Measurements from ENCODE around the gene SCUBE1. TPM values are rescaled to one million over a fixed set of nuclear protein-coding genes. Genes with fewer than 3 reads are reported as not detected.

SCUBE1 gene
- total and polyA plus RNA-seq, 2 donors (not counting 3 experiments of a cell fraction or from before 2014, with no cell fraction given) = 0.07 TPM; not detected in 1

GRCh38 chr22:43363315-43364168 is 20.4 kb upstream of the SCUBE1 start:
- DNase-seq (ENCODE audit: low read depth, low spot score) (no peak), FAIRE-seq (no peak)
- no peaks in the 10 kb centered on the region for H3K9me3 ChIP-seq (replicated peaks; ENCODE audit: control insufficient read depth, insufficient read depth, low read length)
- POLR2A ChIA-PET = interaction anchor here (0.6 kb wide), 1 partner anchor 1408 kb away, joined by 3 read pairs; no protein-coding TSS in a partner anchor
- CTCF ChIA-PET = interaction anchor here (0.7 to 2.4 kb wide), 3 partner anchors 17 to 139 kb away, joined by 3 to 8 read pairs (median 3); no protein-coding TSS in a partner anchor
- H2AFZ ChIP-seq (ENCODE audit: low read depth, low read length) = no peak overlapping the region
- no peaks in the 10 kb centered on the region for H3K9me1 ChIP-seq (replicated peaks; ENCODE audit: control insufficient read depth, extremely low read depth, insufficient read depth, low read length)
- no peak overlapping the region for H3K4me2 ChIP-seq (ENCODE audit: insufficient read depth, low read length)
- H3K27ac ChIP-seq (ENCODE audit: insufficient read depth, low read depth, low read length) = no peak overlapping the region
- dilution Hi-C loops (cut with MboI; ENCODE audit: extremely low pct_ligation_motif_present, low sequenced_read_pairs) = no loop called here
- TF ChIP-seq EZH2 (IDR thresholded peaks at IDR 0.05; ENCODE audit: borderline replicate concordance, low read depth, low read length, severe bottlenecking) (no peak), FOS (IDR thresholded peaks at IDR 0.05; ENCODE audit: borderline replicate concordance, insufficient read depth, low read length) (no peak), POLR2A (IDR thresholded peaks at IDR 0.05; ENCODE audit: low read depth, low read length) (no peak), MAX (IDR thresholded peaks at IDR 0.05; ENCODE audit: insufficient read depth, insufficient read length) (no peak), POLR2AphosphoS5 (IDR thresholded peaks at IDR 0.05; ENCODE audit: insufficient read depth, low read depth, low read length) (no peak), JUN (IDR thresholded peaks at IDR 0.05; ENCODE audit: borderline replicate concordance, insufficient read depth, insufficient read length, low read depth) (no peak), CTCF (IDR thresholded peaks at IDR 0.05; ENCODE audit: extremely low read depth in 1 of 2, insufficient read depth in 1 of 2, low read depth in 1 of 2, low read length in 2 of 2) (no peak), GATA2 (IDR thresholded peaks at IDR 0.05; ENCODE audit: insufficient read depth, insufficient read length, low read depth, low read length) (no peak), MYC (IDR thresholded peaks at IDR 0.05; ENCODE audit: low read depth, low read length) (no peak)
- intact Hi-C loops (cut with micrococcal nuclease) = no loop called here
- peaks cover 3 to 9% of the 10 kb centered on the region in 2 experiments for H3K27me3 ChIP-seq (ENCODE audit: control insufficient read depth in 2 of 2, insufficient read depth in 2 of 2, low read length in 2 of 2)
- H3K9ac ChIP-seq (replicated peaks; ENCODE audit: extremely low read depth, insufficient read depth, low read length) = no peak overlapping the region
- no peaks in the 10 kb centered on the region for H4K20me1 ChIP-seq (replicated peaks; ENCODE audit: control insufficient read depth, extremely low read depth, insufficient read depth, low read length)
- no peaks in the 10 kb centered on the region for H3K36me3 ChIP-seq (ENCODE audit: control insufficient read depth in 2 of 2, extremely low read depth in 1 of 2, insufficient read depth in 2 of 2, low read length in 2 of 2)
- no peak overlapping the region for H3K4me3 ChIP-seq (replicated peaks in 1 of 3; ENCODE audit: insufficient read depth in 1 of 3, low read depth in 1 of 3, low read length in 3 of 3)
- H3K79me2 ChIP-seq (ENCODE audit: control insufficient read depth, insufficient read depth, low read length) = no peaks in the 10 kb centered on the region
- BruUV-seq (replicated peaks) = no TSS peak
- H3K4me1 ChIP-seq (ENCODE audit: control insufficient read depth, extremely low read depth, insufficient read depth, low read length) = no peaks in the 10 kb centered on the region

Measured in endothelial cell of umbilical vein (primary cell).